WTC11 (cell line): ENCODE data around the gene GGN. TPM values are rescaled to one million over a fixed set of nuclear protein-coding genes. Genes with fewer than 3 reads are reported as not detected.

Experiments
- ATAC-seq: fragments of 200-7000 bp; cut with Tn5 transposase; 2 replicates; pipeline ENCODE4 v1.10.0; 2021; ENCODE audit warnings: mild to moderate bottlenecking, moderate library complexity
- CTCF ChIA-PET: fragments of 300-600 bp; sonication (Branson Sonifier 250); formaldehyde crosslinking; loops from one replicate; lab custom pipeline; 2021; ENCODE audit warnings: antibody characterized with exemption; lab: Charles Lee
- POLR2A ChIA-PET: fragments of 350-600 bp; sonication (Branson Sonifier 250); formaldehyde crosslinking; loops from one replicate; lab custom pipeline; 2021; ENCODE audit warnings: antibody characterized with exemption; lab: Charles Lee
- DNase-seq: peaks from one replicate; pipeline ENCODE4 v3.0.0; 2021; ENCODE audit warnings: low spot score
- H3K27ac Mint-ChIP-seq: 2 replicates; pipeline ENCODE4 v1.8.0; 2021; ENCODE audit warnings: mixed read lengths
- H3K27me3 Mint-ChIP-seq: 2 replicates; pipeline ENCODE4 v1.8.0; 2021; ENCODE audit warnings: low read depth, mild to moderate bottlenecking, moderate library complexity, mixed read lengths
- H3K36me3 Mint-ChIP-seq: 2 replicates; pipeline ENCODE4 v1.8.0; 2021; ENCODE audit warnings: mixed read lengths
- H3K4me1 Mint-ChIP-seq: 2 replicates; pipeline ENCODE4 v1.8.0; 2022; ENCODE audit warnings: mixed read lengths
- H3K4me3 Mint-ChIP-seq: 2 replicates; pipeline ENCODE4 v1.8.0; 2021; ENCODE audit warnings: mild to moderate bottlenecking, moderate library complexity, mixed read lengths
- H3K9me3 Mint-ChIP-seq: 2 replicates; pipeline ENCODE4 v1.8.0; 2021; ENCODE audit warnings: mixed read lengths
- AR ChIP-seq: fragments of 250-450 bp; sonication (Bioruptor Pico); IDR thresholded peaks from 2 replicates; pipeline ENCODE4 v1.9.0; 2021; ENCODE audit warnings: mild to moderate bottlenecking
- ATF1 ChIP-seq: sonication (generic); formaldehyde crosslinking; IDR thresholded peaks from 2 replicates; pipeline ENCODE4 v1.8.1; 2023; ENCODE audit warnings: mild to moderate bottlenecking, moderate library complexity, missing genetic modification reagents
- CBFB ChIP-seq: sonication (generic); formaldehyde crosslinking; IDR thresholded peaks from 2 replicates; pipeline ENCODE4 v1.8.1; 2022; ENCODE audit warnings: mild to moderate bottlenecking, low read depth, missing genetic modification reagents
- CDX4 ChIP-seq: fragments of 250-450 bp; sonication (Bioruptor Pico); IDR thresholded peaks from 2 replicates; pipeline ENCODE4 v1.9.0; 2021; ENCODE audit warnings: moderate library complexity, mild to moderate bottlenecking, inconsistent platforms, borderline replicate concordance
- ESRRA ChIP-seq: sonication (generic); formaldehyde crosslinking; IDR thresholded peaks from 2 replicates; pipeline ENCODE4 v1.8.1; 2022; ENCODE audit warnings: mild to moderate bottlenecking, missing genetic modification reagents, borderline replicate concordance
- ETV6 ChIP-seq: sonication (generic); formaldehyde crosslinking; IDR thresholded peaks from 2 replicates; pipeline ENCODE4 v1.8.1; 2022; ENCODE audit warnings: mild to moderate bottlenecking, missing genetic modification reagents
- GRHL2 ChIP-seq: fragments of 250-450 bp; sonication (Bioruptor Pico); IDR thresholded peaks from 2 replicates; pipeline ENCODE4 v1.8.0; 2022; ENCODE audit warnings: mild to moderate bottlenecking, moderate library complexity; ENCODE audit not compliant: insufficient replicate concordance, severe bottlenecking
- JUN ChIP-seq: sonication (generic); formaldehyde crosslinking; IDR thresholded peaks from 2 replicates; pipeline ENCODE4 v1.8.0; 2023; ENCODE audit warnings: mild to moderate bottlenecking, missing genetic modification reagents
- MXD4 ChIP-seq: fragments of 250-450 bp; sonication (Bioruptor Pico); IDR thresholded peaks from 2 replicates; pipeline ENCODE4 v1.8.0; 2021; ENCODE audit warnings: mild to moderate bottlenecking, moderate library complexity, borderline replicate concordance
- MYBL2 ChIP-seq: sonication (generic); formaldehyde crosslinking; IDR thresholded peaks from 2 replicates; pipeline ENCODE4 v1.8.1; 2023; ENCODE audit warnings: mild to moderate bottlenecking, moderate library complexity, missing genetic modification reagents
- NFYB ChIP-seq: sonication (generic); formaldehyde crosslinking; conservative IDR thresholded peaks from 2 replicates; pipeline ENCODE4 v1.8.0; 2022; ENCODE audit warnings: low read depth, missing genetic modification reagents
- NR3C1 ChIP-seq: sonication (generic); formaldehyde crosslinking; conservative IDR thresholded peaks from 2 replicates; pipeline ENCODE4 v1.8.1; 2023; ENCODE audit warnings: low read depth, mild to moderate bottlenecking, missing genetic modification reagents
- PRRX2 ChIP-seq: fragments of 250-450 bp; sonication (Bioruptor Pico); IDR thresholded peaks from 2 replicates; pipeline ENCODE4 v1.8.0; 2021; ENCODE audit warnings: mild to moderate bottlenecking
- RELA ChIP-seq: sonication (generic); formaldehyde crosslinking; IDR thresholded peaks from 2 replicates; pipeline ENCODE4 v1.8.1; 2022; ENCODE audit warnings: missing genetic modification reagents, mild to moderate bottlenecking, borderline replicate concordance
- RORB ChIP-seq: fragments of 250-450 bp; sonication (Bioruptor Pico); IDR thresholded peaks from 2 replicates; pipeline ENCODE4 v1.9.0; 2021; ENCODE audit warnings: mild to moderate bottlenecking
- SP1 ChIP-seq: sonication (generic); formaldehyde crosslinking; conservative IDR thresholded peaks from 2 replicates; pipeline ENCODE4 v1.8.1; 2022; ENCODE audit warnings: missing genetic modification reagents
- TCF7 ChIP-seq: sonication (generic); formaldehyde crosslinking; IDR thresholded peaks from 2 replicates; pipeline ENCODE4 v1.8.0; 2022; ENCODE audit warnings: mild to moderate bottlenecking, low read depth, missing genetic modification reagents, moderate library complexity
- USF1 ChIP-seq: sonication (generic); formaldehyde crosslinking; IDR thresholded peaks from 2 replicates; pipeline ENCODE4 v1.8.0; 2022; ENCODE audit warnings: mild to moderate bottlenecking, missing genetic modification reagents
- ZBTB21 ChIP-seq: sonication (generic); formaldehyde crosslinking; IDR thresholded peaks from 2 replicates; pipeline ENCODE4 v1.8.1; 2023; ENCODE audit warnings: mild to moderate bottlenecking, missing genetic modification reagents, borderline replicate concordance
- ZBTB43 ChIP-seq: sonication (generic); formaldehyde crosslinking; IDR thresholded peaks from 2 replicates; pipeline ENCODE4 v1.8.1; 2023; ENCODE audit warnings: mild to moderate bottlenecking, missing genetic modification reagents
- ZMAT4 ChIP-seq: fragments of 250-450 bp; sonication (Bioruptor Pico); IDR thresholded peaks from 2 replicates; pipeline ENCODE4 v1.9.0; 2021; ENCODE audit warnings: mild to moderate bottlenecking
- ZNF232 ChIP-seq: sonication (generic); formaldehyde crosslinking; IDR thresholded peaks from 2 replicates; pipeline ENCODE4 v1.8.0; 2022; ENCODE audit warnings: mild to moderate bottlenecking, missing genetic modification reagents
- ZNF263 ChIP-seq: sonication (generic); formaldehyde crosslinking; IDR thresholded peaks from 2 replicates; pipeline ENCODE4 v1.8.1; 2022; ENCODE audit warnings: low read depth, mild to moderate bottlenecking, moderate library complexity, missing genetic modification reagents
- ZNF416 ChIP-seq: fragments of 250-450 bp; sonication (Bioruptor Pico); IDR thresholded peaks from 2 replicates; pipeline ENCODE4 v1.9.0; 2021; ENCODE audit warnings: mild to moderate bottlenecking, inconsistent platforms
- ZSCAN18 ChIP-seq: fragments of 250-450 bp; sonication (Bioruptor Pico); IDR thresholded peaks from 2 replicates; pipeline ENCODE4 v2.1.2; 2022; ENCODE audit warnings: mild to moderate bottlenecking, moderate library complexity
- total RNA-seq: library from RNA; stranded (reverse); gene quantifications from 3 replicates; pipeline ENCODE4 v1.2.3, GENCODE V29; 2021

Gene GGN
- total RNA-seq, 1 experiment from 2014 or later = 2.4 TPM

- peaks cover 12% of the 10 kb centered on the region for H3K36me3 Mint-ChIP-seq
- POLR2A ChIA-PET = interaction anchor here (1.2 to 2.5 kb wide), 5 partner anchors 13 to 55 kb away, joined by 4 to 27 read pairs (median 6); partner anchors contain the start of genes FAM98C, GGN, KCNK6 and SPRED3
- H3K4me1 Mint-ChIP-seq = peaks cover 14% of the 10 kb centered on the region
- TF ChIP-seq USF1 (no peak), GRHL2 (CRISPR knock-in tag) (no peak), CDX4 (CRISPR knock-in tag) (no peak), NFYB (CRISPR knock-in tag) (no peak)
- TF ChIP-seq, all 79 proteins: peak for 0
- CTCF ChIA-PET = interaction anchor here (0.6 to 4.8 kb wide), 10 partner anchors 11 to 232 kb away, joined by 4 to 94 read pairs (median 7); partner anchors contain the start of genes C19orf33, FAM98C, GGN and SPRED3
- H3K27ac Mint-ChIP-seq = peak overlapping the region; percentile 32
- no peak for DNase-seq
- peaks cover 22% of the 10 kb centered on the region for H3K27me3 Mint-ChIP-seq
- H3K4me3 Mint-ChIP-seq = peak overlapping the region; percentile 100
- H3K9me3 Mint-ChIP-seq = no peaks in the 10 kb centered on the region
- ATAC-seq = no peak
These were observed 12.7 kb downstream of the GGN start for GRCh38 chr19:38375098-38375493.

- no peaks in the 10 kb centered on the region for H3K9me3 Mint-ChIP-seq
- ATAC-seq = peak; percentile 99
- peaks cover 14% of the 10 kb centered on the region for H3K4me1 Mint-ChIP-seq
- DNase-seq = peak; percentile 99
- H3K4me3 Mint-ChIP-seq = peak within 1 kb of the TSS; percentile 100
- H3K27ac Mint-ChIP-seq = peak within 1 kb of the TSS; percentile 75
- H3K27me3 Mint-ChIP-seq = peaks cover 25% of the 10 kb centered on the region
- CTCF ChIA-PET = interaction anchor here (0.6 to 4.8 kb wide), 27 partner anchors 9 to 385 kb away, joined by 3 to 94 read pairs (median 5); partner anchors contain the start of genes C19orf33, CATSPERG, FAM98C and GGN
- POLR2A ChIA-PET = interaction anchor here (0.6 to 2.5 kb wide), 15 partner anchors 10 to 467 kb away, joined by 3 to 27 read pairs (median 4); partner anchors contain the start of genes C19orf33, FAM98C, GGN and KCNK6
- H3K36me3 Mint-ChIP-seq = peaks cover 8% of the 10 kb centered on the region
- TF ChIP-seq MYBL2 = peak; percentile 89; the same call in 1 of the 2 replicates
- TF ChIP-seq SP1 (CRISPR knock-in tag) = peak; percentile 96
- 0 out of 2 replicates have a peak, but pooled peaks have one; percentile 72 for TF ChIP-seq ZBTB43 (CRISPR knock-in tag)
- no peak for TF ChIP-seq ZSCAN18 (CRISPR knock-in tag)
- TF ChIP-seq TCF7 (CRISPR knock-in tag) = no peak; the same call in 1 of the 2 replicates
- no peak for TF ChIP-seq ZMAT4 (CRISPR knock-in tag)
- TF ChIP-seq RELA (CRISPR knock-in tag) = no peak
- TF ChIP-seq CBFB (CRISPR knock-in tag) = no peak
- no peak for TF ChIP-seq GRHL2 (CRISPR knock-in tag)
- TF ChIP-seq ZNF263 (CRISPR knock-in tag) = no peak
- 0 out of 2 replicates have a peak, but pooled peaks have one; percentile 68 for TF ChIP-seq ATF1 (CRISPR knock-in tag)
- TF ChIP-seq ZNF232 (CRISPR knock-in tag) = no peak
- no peak for TF ChIP-seq AR
- 0 out of 2 replicates have a peak, but pooled peaks have one; percentile 10 for TF ChIP-seq JUN (CRISPR knock-in tag)
- TF ChIP-seq NR3C1 (CRISPR knock-in tag) = no peak
- TF ChIP-seq ETV6 = peak; percentile 87
- no peak for TF ChIP-seq PRRX2
- TF ChIP-seq ZNF416 (CRISPR knock-in tag) = 0 out of 2 replicates have a peak, but pooled peaks have one; percentile 34
- TF ChIP-seq ZBTB21 = no peak
- TF ChIP-seq ESRRA (CRISPR knock-in tag) = peak; percentile 15; the same call in 1 of the 2 replicates
- TF ChIP-seq RORB (CRISPR knock-in tag) = no peak
- TF ChIP-seq MXD4 (CRISPR knock-in tag) = no peak
These were observed 13.3 kb downstream of the GGN start, which contains the start of gene PSMD8 for GRCh38 chr19:38374332-38375097. Gene PSMD8 (plus strand): TSS chr19:38374571. CDS start chr19:38374602, 31 bp downstream.
